Fibroblast of skin of left biceps (primary cell): ENCODE data around the gene CLPSL2.

Experiments used
- DNase-seq, 2 experiments: peaks; one replicate each; pipeline ENCODE4 v3.0.0-alpha.2; 2013; ENCODE audit warnings: low read depth in 2 of 2

The CLPSL2 gene

GRCh38 chr6:35787266-35788218 is 11.1 kb downstream of the CLPSL2 start:
- DNase-seq, result no peak

DNA sequence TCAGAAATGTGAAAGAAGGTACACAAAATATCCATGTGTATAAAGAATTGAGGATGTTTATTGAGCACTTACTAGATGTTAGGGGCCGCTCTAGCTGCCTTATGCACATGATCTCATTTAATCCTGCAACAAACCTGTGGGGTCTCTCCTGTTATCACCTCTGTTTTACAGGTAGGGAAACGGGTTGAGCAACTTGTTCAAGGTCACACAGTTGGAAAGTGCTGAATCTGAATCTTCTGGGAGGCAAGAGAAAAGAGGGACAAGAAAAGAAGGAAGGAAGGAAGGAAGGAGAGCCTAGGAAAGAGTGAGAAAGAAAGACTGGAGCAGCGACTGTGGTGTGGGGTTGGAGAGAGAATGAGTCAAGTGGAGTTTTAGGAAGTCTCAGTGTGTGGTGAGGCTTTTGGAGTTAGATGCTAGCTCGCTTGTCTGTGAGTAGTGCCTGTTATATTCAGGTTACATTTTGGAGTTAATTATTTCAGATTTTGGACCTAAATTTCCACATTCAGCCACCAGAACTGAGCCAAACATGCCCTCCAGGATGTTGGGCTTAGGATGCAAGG is 12.1 kb downstream of the CLPSL2 start:
- no peak for DNase-seq

DNA sequence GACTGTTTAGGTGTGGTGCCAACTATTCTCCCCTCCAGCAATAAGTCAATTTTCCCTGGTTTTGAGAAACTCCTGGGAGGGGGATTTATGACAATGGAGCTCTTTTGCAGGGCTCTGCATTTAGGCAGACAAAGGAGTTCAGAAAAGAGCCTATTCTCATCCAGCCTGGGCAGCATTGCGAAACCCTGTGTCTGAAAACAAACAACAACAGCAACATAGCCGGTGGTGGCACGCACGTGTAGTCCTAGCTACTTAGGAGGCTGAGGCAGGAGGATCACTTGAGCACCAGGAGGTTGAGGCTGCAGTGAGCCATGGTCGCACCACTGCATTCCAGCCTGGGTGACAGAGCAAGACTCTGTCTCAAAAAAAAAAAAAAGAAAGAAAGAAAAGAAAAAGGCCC is 14.3 kb downstream of the CLPSL2 start:
- DNase-seq, result no peak

DNA sequence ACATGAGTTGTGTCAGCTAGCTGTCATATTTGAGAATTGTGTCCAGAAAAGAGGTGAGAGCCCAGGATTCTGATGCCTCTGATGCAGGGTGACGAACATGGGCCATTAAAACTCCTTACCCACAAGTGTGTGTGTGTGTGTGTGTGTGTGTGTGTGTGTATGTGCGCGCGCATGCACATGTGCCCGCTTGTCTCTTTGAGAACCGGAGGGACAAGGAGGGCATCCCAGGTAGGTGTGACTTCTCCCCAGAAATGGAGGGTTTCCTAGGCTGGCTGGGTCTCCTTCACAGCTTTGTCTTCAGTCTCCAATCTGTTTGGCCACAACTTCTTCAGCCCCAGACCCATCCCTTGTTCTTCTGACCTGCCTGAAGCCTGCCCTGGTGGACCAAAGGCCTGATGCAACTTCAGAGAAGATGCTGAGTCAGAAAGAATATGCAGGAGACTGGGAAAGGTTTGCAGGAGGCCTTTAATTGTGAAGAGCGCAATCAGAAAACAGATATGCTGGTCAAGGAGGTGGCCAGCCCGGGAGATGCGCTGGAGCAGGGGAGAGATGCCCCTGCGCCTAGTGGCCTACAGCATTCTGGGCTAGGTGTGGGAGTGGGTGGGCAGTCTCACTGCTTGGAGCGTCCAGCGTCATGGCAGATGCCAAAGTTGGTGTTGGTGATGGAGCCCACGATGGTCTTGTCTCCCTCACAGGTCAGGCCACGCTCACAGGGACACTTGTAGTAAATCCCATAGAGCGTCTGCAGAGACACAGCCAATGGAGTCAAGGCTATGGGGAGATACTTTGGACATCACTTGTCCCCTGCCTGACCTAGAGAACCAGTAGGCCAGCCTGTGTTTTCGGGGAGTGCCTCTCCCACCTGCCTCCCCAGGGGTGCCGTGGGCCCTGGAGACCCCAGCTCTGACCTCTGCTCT is 18.4 kb downstream of the CLPSL2 start:
- no peak for DNase-seq

DNA sequence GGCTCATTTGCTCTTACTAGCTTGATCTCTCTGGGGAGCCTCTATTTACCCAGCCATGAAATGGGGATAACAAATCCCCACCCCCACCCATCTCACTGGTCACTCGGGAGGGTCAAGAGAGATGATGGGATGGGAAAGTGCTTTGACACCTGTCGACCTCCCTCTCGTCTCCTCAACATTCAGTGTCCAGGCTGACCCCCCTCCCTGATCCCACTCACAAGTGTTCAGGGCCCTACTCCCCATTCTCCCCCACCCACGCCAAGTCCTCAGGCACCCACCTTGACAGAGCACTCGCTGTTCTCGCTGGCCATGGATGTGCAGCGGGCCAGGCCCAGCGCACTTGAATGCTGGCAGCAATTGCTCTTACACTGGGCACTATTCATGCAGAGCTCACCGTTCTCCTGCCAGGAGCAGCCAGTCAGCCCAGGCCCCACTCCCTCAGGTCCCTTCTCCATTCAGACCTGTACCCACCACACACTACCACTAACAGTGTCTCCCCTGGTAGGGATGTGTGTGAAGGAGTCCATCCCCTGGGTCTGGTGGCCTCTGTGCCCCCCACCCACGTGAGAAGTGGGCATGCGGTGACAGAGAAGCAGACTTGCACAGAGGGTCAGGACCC is 19.2 kb downstream of the CLPSL2 start:
- no peak for DNase-seq

DNA sequence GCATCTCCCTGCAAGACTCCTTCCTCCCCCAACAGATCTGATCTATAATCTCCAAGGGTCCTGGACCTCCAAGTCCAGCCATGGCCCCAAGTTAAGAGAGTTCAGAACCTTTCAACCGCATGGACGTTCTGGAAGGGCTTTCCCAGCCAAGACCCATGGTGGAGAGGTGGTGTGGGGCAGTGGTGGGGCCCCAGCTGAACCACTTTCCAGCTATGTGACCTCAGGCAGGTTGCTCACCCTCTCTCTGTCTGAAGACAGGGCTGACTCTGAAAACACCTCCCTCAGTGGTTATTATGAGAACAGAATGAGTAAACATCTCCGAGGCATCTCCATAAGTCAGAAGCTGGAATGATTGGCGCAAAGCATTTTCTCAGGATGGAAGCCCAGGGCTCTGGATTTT is 19.8 kb downstream of the CLPSL2 start:
- no peak for DNase-seq

- no peak for DNase-seq
Observed at GRCh38 chr6:35797837-35798526, 21.6 kb downstream of the CLPSL2 start.

DNA sequence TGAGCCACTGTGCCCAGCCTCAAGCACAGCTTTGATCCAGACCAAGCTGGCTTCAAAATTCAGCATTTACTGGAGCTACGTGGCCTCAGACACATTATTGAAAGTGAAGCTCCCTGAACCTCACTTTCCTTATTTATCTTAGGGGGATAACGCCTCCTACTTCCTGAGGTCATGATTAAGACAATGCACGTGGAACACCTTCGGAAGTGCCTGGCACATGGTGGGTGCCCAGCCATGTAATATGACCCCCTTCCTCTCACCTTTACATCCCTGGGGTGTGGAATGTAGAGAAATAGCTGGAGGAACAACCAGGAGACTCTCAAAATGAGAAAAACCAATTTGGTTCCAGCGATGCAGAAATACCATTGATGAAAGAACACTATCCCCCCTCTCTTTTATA is 22.3 kb downstream of the CLPSL2 start:
- no peak for DNase-seq

DNA sequence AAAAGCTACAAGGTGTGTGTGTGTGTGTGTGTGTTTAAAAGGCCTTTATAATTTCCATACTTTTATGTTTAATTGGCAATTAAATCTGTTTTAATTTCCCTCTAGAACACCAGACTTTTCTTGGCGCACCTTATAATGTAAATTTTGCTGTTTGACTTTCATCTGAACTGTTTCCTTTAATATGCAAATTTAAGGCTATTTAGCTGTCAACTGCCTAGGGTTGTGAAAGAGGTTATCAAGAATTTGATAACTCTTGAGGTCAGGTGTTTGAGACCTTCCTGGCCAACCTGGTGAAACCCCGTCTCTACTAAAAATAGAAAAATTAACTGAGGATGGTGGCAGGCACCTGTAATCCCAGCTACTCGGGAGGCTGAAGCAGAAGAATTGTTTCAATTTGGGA is 24.8 kb downstream of the CLPSL2 start:
- no peak for DNase-seq

DNA sequence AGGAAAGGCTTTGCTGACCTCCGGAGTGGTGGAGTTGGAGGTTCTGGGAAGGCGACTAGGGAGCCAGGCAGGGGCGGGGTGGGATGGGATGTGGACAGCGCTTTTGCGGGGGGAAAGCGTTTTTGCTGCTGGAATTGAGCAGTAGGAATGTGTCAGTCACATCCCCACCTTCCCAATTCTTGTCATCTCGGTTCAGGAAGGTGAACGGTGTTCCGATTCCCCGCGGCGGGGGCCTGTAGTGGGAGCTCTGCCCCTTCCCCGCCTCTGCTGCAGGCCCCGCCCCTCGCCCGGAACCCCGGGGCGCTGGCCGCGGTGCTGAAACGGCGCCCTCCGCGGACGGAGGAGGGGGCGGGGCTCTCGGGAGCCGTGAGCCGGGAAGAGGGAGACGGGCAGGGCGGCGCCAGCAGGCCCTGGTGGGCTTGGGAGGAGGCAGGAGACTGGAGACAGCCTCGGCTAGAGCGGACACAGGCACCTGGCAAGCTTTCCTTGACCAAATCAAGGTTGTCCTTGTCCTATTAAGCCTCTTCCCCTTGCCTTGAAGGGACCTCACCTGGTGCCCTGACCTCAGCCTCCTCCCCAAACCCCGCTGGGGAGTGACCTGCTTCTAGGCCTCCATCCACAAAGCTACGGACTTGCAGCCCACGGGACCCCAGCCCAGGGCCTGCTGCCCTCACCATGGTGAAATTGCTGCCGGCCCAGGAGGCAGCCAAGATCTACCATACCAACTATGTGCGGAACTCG is 28.8 kb downstream of the CLPSL2 start, which contains the start of gene LHFPL5:
LHFPL5 (plus strand) TSS at position 357 of the 741 bp plus-strand sequence; CDS start at position 676, 319 bp downstream.
- DNase-seq, result no peak

DNA sequence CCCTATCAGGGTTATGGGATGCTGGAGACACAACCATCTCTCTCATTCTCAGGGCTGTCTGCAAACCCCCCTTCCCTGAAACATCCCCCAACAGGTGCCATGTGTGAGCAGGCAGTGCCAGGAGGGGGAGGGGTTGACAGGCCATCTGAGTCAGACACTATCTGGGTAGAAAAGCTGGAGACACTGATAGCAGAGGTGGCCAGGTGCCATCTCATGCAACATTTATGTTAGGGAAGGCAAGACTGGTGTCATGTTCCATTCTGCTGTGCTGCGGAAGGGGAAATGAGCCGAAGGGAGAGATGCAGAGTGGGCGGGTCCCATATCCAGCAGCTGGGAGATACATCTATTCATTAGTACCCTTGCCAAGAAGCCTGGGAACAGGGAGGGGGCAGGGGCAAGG is 32.3 kb downstream of the CLPSL2 start:
- no peak for DNase-seq

DNA sequence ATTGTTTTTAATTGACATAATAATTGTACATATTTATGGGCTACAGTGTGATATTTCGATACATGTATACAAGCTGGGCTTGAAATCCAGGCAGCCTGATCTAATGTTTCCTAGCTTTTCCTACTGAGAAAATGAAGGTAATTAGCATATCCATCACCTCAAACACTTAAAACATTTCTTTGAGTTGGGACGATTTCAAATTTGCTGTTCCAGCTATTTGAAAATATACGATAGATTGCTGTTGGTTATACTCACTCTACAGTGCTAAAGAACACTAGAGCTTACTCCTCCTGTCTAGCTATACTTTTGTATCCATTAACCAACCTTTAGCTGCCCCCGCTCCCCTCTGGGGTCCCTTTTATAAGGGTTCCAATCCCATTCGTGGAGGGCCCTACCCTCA is 33.4 kb downstream of the CLPSL2 start:
- no peak for DNase-seq

- peak in 1 of 2 experiments; percentile 17 for DNase-seq
Observed at GRCh38 chr6:35810971-35811698, 34.7 kb downstream of the CLPSL2 start.

DNA sequence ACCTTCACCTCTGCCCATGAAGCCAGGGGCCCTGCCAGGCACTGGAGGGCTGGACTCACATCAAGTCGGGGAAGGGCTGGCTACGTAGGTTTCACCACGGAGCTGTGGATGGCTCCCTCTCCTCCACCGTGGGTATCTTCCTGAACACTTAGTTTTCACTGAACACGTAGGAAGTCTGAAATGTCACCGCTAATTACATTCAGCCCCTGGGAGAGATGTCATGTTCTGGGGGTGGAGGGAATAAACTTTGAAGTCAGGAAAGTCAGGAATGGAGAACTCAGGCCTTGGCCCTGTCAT is 35.2 kb downstream of the CLPSL2 start:
- DNase-seq, result no peak

DNA sequence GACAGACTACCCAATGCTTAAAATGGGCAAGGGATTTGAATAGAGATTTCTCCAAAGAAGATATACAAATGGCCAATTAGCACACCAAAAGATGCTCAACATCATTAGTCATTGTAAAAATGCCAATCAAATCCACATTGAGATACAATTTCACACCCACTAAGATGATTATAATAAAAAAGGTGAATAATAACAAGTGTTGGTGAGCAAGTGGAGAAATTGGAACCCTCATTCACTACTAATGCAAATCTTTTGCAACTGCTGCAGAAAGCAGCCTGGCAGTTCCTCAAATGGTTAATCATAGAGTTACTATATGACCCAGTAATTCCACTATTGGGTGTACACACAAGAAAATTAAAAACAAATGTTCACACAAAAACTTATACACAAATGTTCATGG is 41.1 kb downstream of the CLPSL2 start:
- DNase-seq, result no peak

DNA sequence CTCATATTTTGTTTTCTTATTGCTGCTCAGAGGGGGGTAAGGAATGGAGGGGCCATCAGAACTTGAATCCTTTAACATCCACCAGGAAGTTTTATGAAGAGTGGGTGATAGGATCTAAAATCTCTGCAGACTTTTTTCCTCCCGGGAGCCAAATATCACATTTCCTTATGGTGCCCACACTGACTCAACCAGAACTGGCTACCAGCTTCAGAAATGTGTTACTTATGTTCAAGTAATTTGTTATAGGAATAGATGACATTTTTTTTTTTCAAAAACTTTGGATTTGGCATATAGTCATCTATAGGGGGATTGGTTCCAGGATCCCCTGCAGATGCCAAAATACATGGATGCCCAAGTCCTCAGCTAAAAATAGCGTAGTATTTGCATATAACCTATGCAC is 47.2 kb downstream of the CLPSL2 start:
- DNase-seq, result no peak

- DNase-seq, result no peak
Observed at GRCh38 chr6:35824552-35825192, 48.3 kb downstream of the CLPSL2 start.
